Neural progenitor cell (in vitro differentiated cells): ENCODE measurements around the gene NPC1.

Experiments
- EZH2phosphoT487 ChIP-seq: fragments of 200-600 bp; sonication (generic); IDR thresholded peaks from 2 replicates; pipeline ENCODE4 v1.6.1; 2017; ENCODE audit warnings: antibody characterized with exemption
- TF ChIP-seq, protein P1 (sequence below): fragments of 200-600 bp; sonication (generic); IDR thresholded peaks from 2 replicates; pipeline ENCODE4 v1.5.1; 2017; ENCODE audit warnings: antibody characterized with exemption, mild to moderate bottlenecking

DNA sequence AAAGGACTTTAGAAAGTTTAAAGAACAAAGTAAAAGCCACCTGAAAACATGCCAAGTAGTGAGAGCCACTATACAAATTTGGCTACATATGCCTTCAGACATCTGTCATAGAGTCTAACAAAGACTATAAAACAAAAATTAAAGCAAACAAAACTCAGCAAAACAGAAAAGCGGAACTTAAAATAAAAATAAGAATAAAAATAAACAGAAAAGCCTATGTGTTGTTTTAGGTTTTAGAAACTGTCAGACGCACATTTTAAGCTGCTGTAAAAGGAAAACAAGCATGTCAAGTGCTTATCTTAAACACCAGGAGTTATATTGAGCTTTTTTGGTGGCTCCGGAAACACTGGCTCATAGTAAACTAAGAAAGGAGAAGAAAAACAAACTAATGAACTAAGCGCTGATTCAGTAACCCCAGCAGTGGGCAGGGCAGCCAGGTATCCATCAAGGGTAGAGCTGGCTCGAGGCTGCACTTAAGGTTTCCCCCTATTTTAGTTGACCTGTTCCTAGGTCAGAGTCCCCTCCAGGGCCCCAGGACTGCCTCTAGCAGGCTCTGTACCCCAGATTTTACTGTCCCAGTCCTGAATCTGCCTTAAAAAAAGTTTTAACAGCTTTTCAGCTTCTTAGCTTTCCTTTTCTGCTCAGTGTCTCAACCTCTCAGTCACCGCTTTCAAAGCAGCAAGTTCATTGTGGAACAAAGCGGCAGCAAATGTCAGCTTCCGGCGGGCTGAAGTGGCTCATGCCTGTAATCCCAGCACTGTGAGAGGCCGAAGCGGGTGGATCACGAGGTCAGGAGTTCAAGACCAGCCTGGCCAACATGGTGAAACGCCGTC lies 98.4 kb downstream of the NPC1 start:
- TF ChIP-seq EZH2phosphoT487, result no peak
- TF ChIP-seq, protein P1, sequence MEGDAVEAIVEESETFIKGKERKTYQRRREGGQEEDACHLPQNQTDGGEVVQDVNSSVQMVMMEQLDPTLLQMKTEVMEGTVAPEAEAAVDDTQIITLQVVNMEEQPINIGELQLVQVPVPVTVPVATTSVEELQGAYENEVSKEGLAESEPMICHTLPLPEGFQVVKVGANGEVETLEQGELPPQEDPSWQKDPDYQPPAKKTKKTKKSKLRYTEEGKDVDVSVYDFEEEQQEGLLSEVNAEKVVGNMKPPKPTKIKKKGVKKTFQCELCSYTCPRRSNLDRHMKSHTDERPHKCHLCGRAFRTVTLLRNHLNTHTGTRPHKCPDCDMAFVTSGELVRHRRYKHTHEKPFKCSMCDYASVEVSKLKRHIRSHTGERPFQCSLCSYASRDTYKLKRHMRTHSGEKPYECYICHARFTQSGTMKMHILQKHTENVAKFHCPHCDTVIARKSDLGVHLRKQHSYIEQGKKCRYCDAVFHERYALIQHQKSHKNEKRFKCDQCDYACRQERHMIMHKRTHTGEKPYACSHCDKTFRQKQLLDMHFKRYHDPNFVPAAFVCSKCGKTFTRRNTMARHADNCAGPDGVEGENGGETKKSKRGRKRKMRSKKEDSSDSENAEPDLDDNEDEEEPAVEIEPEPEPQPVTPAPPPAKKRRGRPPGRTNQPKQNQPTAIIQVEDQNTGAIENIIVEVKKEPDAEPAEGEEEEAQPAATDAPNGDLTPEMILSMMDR, result no peak
